K562 (cell line): ENCODE measurements around the gene MBP. TPM values are rescaled to one million over a fixed set of nuclear protein-coding genes. Genes with fewer than 3 reads are reported as not detected.

Experiments used
- ATAC-seq: fragments of 200-7000 bp; cut with Tn5 transposase; 3 replicates; pipeline ENCODE4 v1.9.1; 2020; ENCODE audit warnings: moderate library complexity
- BruUV-seq: library from RNA; stranded (reverse); fragments of 400-500 nt; replicated peaks from 2 replicates; lab custom pipeline; 2021; lab: Mats Ljungman, UMichigan
- CTCF ChIA-PET: fragments of 300-600 bp; formaldehyde crosslinking; extraction: SDS; loops from one replicate; lab custom pipeline; 2021; ENCODE audit warnings: low intra/inter-chr PET ratio; lab: Yijun Ruan, JAX
- POLR2A ChIA-PET: fragments of 300-600, 350-650 bp; sonication (Branson Sonifier 250); formaldehyde crosslinking; extraction: SDS; loops from one replicate; lab custom pipeline; 2021; ENCODE audit warnings: antibody characterized with exemption, inconsistent platforms; lab: Yijun Ruan, JAX
- DNase-seq, 4 experiments: peaks; one replicate each; pipeline versions ENCODE4 v3.0.0 to v3.0.0-alpha.2; 2011 to 2018; ENCODE audit warnings: low spot score in 3 of 4, mixed read lengths in 3 of 4; ENCODE audit errors: extremely low read depth in 1 of 4
- FAIRE-seq: peaks from 2 replicates; lab custom pipeline; 2011; peaks lifted over from hg19 to GRCh38; lab: Jason Lieb, UNC
- H2AFZ ChIP-seq: 2 replicates; pipeline ENCODE4 v1.6.0; 2011; ENCODE audit warnings: low read depth, low read length, control low read depth, inconsistent platforms
- H3K27ac ChIP-seq: fragments of 200-600 bp; 3 replicates; pipeline ENCODE4 v1.8.0; 2011; ENCODE audit warnings: low read depth, mild to moderate bottlenecking, control low read depth, inconsistent platforms, low read length, moderate library complexity, mixed read lengths; ENCODE audit errors: extremely low read depth
- H3K27me3 ChIP-seq, 2 experiments: fragments of 300-600 bp in 1 of 2; 2 replicates in 1 of 2; 3 replicates in 1 of 2; pipeline versions ENCODE4 v1.6.0 to v1.8.0; 2011; ENCODE audit warnings: inconsistent platforms in 2 of 2, low read length in 2 of 2, mild to moderate bottlenecking in 1 of 2, mixed read lengths in 1 of 2, moderate library complexity in 1 of 2; ENCODE audit not compliant: control insufficient read depth in 2 of 2, insufficient read depth in 2 of 2
- H3K36me3 ChIP-seq: fragments of 300-600 bp; 3 replicates; pipeline ENCODE4 v1.8.0; 2011; ENCODE audit warnings: mild to moderate bottlenecking, low read length, inconsistent platforms; ENCODE audit not compliant: control insufficient read depth, insufficient read depth
- H3K4me1 ChIP-seq, 2 experiments: fragments of 200-600 bp in 1 of 2; replicated peaks in 1 of 2; 2 replicates in 1 of 2; 3 replicates in 1 of 2; pipeline versions ENCODE4 v1.5.1 to v1.8.0; 2011; ENCODE audit warnings: inconsistent platforms in 2 of 2, low read length in 2 of 2, mild to moderate bottlenecking in 1 of 2, mixed read lengths in 1 of 2, moderate library complexity in 1 of 2; ENCODE audit not compliant: control insufficient read depth in 2 of 2, insufficient read depth in 2 of 2
- H3K4me2 ChIP-seq: 2 replicates; pipeline ENCODE4 v1.6.1; 2011; ENCODE audit warnings: low read length, control low read depth, inconsistent platforms, mixed read lengths; ENCODE audit not compliant: insufficient read depth
- H3K4me3 ChIP-seq: fragments of 200-600 bp; sonication (generic), shearing (Covaris generic); 2 replicates; pipeline ENCODE4 v1.5.1; 2016; ENCODE audit warnings: control low read depth, inconsistent platforms
- H3K79me2 ChIP-seq: fragments of 200-600 bp; 3 replicates; pipeline ENCODE4 v1.8.0; 2011; ENCODE audit warnings: low read length, inconsistent platforms; ENCODE audit not compliant: control insufficient read depth, insufficient read depth
- H3K9ac ChIP-seq, 2 experiments: 2 replicates each; pipeline versions ENCODE4 v1.6.0 to v1.6.1; 2011; ENCODE audit warnings: low read depth in 2 of 2, low read length in 2 of 2, control low read depth in 1 of 2, inconsistent platforms in 1 of 2, mild to moderate bottlenecking in 1 of 2, mixed read lengths in 1 of 2; ENCODE audit not compliant: insufficient read depth in 1 of 2
- H3K9me1 ChIP-seq: one replicate; pipeline ENCODE4 v1.6.0; 2011; ENCODE audit warnings: inconsistent platforms, mild to moderate bottlenecking, low read length, moderate library complexity; ENCODE audit not compliant: control insufficient read depth, insufficient read depth
- H3K9me3 ChIP-seq: replicated peaks from 2 replicates; pipeline ENCODE4 v1.5.1; 2011; ENCODE audit warnings: low read depth, low read length, inconsistent platforms; ENCODE audit not compliant: control insufficient read depth, insufficient read depth
- H4K20me1 ChIP-seq: replicated peaks from 2 replicates; pipeline ENCODE4 v1.6.1; 2011; ENCODE audit warnings: low read length, inconsistent platforms, mixed read lengths; ENCODE audit not compliant: control insufficient read depth, insufficient read depth
- CBX8 ChIP-seq: fragments of 200-600 bp; sonication (generic); IDR thresholded peaks from 2 replicates; pipeline ENCODE4 v1.6.1; 2012; ENCODE audit warnings: borderline replicate concordance, mixed run types, low read depth, mild to moderate bottlenecking, moderate library complexity, mixed read lengths, low read length, control low read depth, inconsistent platforms; ENCODE audit not compliant: poor library complexity, severe bottlenecking; ENCODE audit errors: extremely low read depth
- ETV6 ChIP-seq, 3 experiments: fragments of 150-350 bp in 1 of 3; sonication (generic) in 1 of 3; formaldehyde crosslinking in 1 of 3; IDR thresholded peaks; 2 replicates each; pipeline versions ENCODE4 v1.6.1 to v1.8.0; 2014 to 2022; ENCODE audit warnings: borderline replicate concordance in 2 of 3, low read depth in 2 of 3, antibody characterized with exemption in 1 of 3, low read length in 1 of 3, mild to moderate bottlenecking in 1 of 3, missing genetic modification reagents in 1 of 3
- NR1H2 ChIP-seq: sonication (generic); formaldehyde crosslinking; IDR thresholded peaks from 2 replicates; pipeline ENCODE4 v1.4.0; 2020; ENCODE audit warnings: mild to moderate bottlenecking, missing genetic modification reagents
- ZNF77 ChIP-seq: fragments of 250-450 bp; sonication (Bioruptor Pico); IDR thresholded peaks from 2 replicates; pipeline ENCODE4 v1.5.0; 2020
- whole genome bisulfite sequencing: fragments of 100-300 bp; shearing (Covaris generic); methylation state at CpG from one replicate; pipeline ENCODE4 v1.1.6; 2016; ENCODE audit warnings: low coverage, mixed read lengths; ENCODE audit not compliant: insufficient coverage; ENCODE audit errors: missing lambda C conversion rate; 5-methylcytosine and 5-hydroxymethylcytosine counted together
- in situ Hi-C: fragments of 300-500 bp; cut with MboI; formaldehyde crosslinking; loops from 4 replicates; pipeline ENCODE4 v1.15.0; 2018; ENCODE audit warnings: inconsistent platforms, mixed read lengths
- intact Hi-C: fragments of 100-400 bp; cut with micrococcal nuclease; formaldehyde crosslinking; loops from 2 replicates; pipeline ENCODE4 v1.14.2; 2022
- polyA plus RNA-seq, 8 experiments: library from polyadenylated mRNA; depleted of rRNA in 4 of 8; stranded (reverse) in 5 of 8; unstranded in 3 of 8; fragments of >200 nt; fragmentation: Nextera tagmentation in 2 of 8; fragmentation: Illumina TruSeq in 1 of 8; extraction: Ambion mirVana in 2 of 8; extraction: Trizol in 1 of 8; gene quantifications; 2 replicates each; pipeline versions ENCODE4 v1.2.1 to v1.2.3, GENCODE V29; 2011 to 2014; ENCODE audit warnings: inconsistent platforms in 1 of 8, missing spikeins in 1 of 8
- total RNA-seq, 7 experiments: library from RNA; depleted of rRNA in 6 of 7; stranded (reverse); fragments of >200 nt in 6 of 7; fragmentation: Illumina TruSeq in 2 of 7; extraction: Trizol in 2 of 7; gene quantifications; 2 replicates each; pipeline versions ENCODE4 v1.2.1 to v1.2.3, GENCODE V29; 2011 to 2021; ENCODE audit warnings: low replicate concordance in 1 of 7
- TF ChIP-seq, protein P1 (sequence below): fragments of 450-650 bp; formaldehyde crosslinking; IDR thresholded peaks from 2 replicates; pipeline ENCODE4 v1.4.0; 2020; ENCODE audit warnings: mild to moderate bottlenecking, moderate library complexity
- TF ChIP-seq, protein P2 (sequence below): fragments of 250-450 bp; sonication (Bioruptor Pico); IDR thresholded peaks from 2 replicates; pipeline ENCODE4 v1.5.0; 2021

MBP gene
- total and polyA plus RNA-seq, 9 of the 15 experiments (the other 6 are each of a cell fraction or from before 2014, with no cell fraction given), result 0.09 TPM; not detected in 8

GRCh38 chr18:77133051-77133834 is 660 bp upstream of the MBP start (continued):
- TF ChIP-seq ETV6 (IDR thresholded peaks at IDR 0.05; ENCODE audit: borderline replicate concordance in 1 of 2, low read depth in 2 of 2, low read length in 1 of 2) (no peak), ETV6 (CRISPR knock-in tag; IDR thresholded peaks at IDR 0.05; ENCODE audit: borderline replicate concordance) (no peak), CBX8 (no peak)

- Histone ChIP-seq H3K9me3 (no peaks in the 10 kb centered on the region), H3K9ac (no peak overlapping the region), H3K9me1 (no peaks in the 10 kb centered on the region), H3K4me1 (no peaks in the 10 kb centered on the region), H3K36me3 (no peaks in the 10 kb centered on the region), H3K4me3 (no peak overlapping the region), H3K27me3 (peaks cover 0 to 4% of the 10 kb centered on the region in 2 experiments; a peak in 2 of 5 replicates), H3K27ac (no peak overlapping the region), H3K4me2 (no peak overlapping the region), H4K20me1 (no peaks in the 10 kb centered on the region), H3K79me2 (no peaks in the 10 kb centered on the region), H2AFZ (no peak overlapping the region)
- BruUV-seq, result no TSS peak
- no peak for ATAC-seq
- WGBS, result no CpG with 5 or more reads among the region's 76 CpGs
- FAIRE-seq, result no peak
- in situ Hi-C loops (no loop called here), intact Hi-C loops (no loop called here)
- CTCF ChIA-PET, result no interaction called here
- POLR2A ChIA-PET, result no interaction called here
- no peak for DNase-seq
- TF ChIP-seq ZNF77 (CRISPR knock-in tag), result no peak
- TF ChIP-seq, protein P1, sequence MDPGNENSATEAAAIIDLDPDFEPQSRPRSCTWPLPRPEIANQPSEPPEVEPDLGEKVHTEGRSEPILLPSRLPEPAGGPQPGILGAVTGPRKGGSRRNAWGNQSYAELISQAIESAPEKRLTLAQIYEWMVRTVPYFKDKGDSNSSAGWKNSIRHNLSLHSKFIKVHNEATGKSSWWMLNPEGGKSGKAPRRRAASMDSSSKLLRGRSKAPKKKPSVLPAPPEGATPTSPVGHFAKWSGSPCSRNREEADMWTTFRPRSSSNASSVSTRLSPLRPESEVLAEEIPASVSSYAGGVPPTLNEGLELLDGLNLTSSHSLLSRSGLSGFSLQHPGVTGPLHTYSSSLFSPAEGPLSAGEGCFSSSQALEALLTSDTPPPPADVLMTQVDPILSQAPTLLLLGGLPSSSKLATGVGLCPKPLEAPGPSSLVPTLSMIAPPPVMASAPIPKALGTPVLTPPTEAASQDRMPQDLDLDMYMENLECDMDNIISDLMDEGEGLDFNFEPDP (CRISPR knock-in tag), result no peak
- TF ChIP-seq, protein P2, sequence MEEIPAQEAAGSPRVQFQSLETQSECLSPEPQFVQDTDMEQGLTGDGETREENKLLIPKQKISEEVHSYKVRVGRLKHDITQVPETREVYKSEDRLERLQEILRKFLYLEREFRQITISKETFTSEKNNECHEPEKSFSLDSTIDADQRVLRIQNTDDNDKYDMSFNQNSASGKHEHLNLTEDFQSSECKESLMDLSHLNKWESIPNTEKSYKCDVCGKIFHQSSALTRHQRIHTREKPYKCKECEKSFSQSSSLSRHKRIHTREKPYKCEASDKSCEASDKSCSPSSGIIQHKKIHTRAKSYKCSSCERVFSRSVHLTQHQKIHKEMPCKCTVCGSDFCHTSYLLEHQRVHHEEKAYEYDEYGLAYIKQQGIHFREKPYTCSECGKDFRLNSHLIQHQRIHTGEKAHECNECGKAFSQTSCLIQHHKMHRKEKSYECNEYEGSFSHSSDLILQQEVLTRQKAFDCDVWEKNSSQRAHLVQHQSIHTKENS (CRISPR knock-in tag), result no peak
- no peak for TF ChIP-seq NR1H2
Observed at GRCh38 chr18:77131652-77132368, 773 bp downstream of the MBP start.
